DOHH2 (cell line): ENCODE data around the gene APBA2.

Source experiments
- H3F3A ChIP-seq: fragments of 200-600 bp; sonication (generic), shearing (Covaris generic); 2 replicates; pipeline ENCODE4 v1.6.0; 2016; ENCODE audit warnings: antibody characterized with exemption, mild to moderate bottlenecking; ENCODE audit not compliant: control insufficient read depth, insufficient read depth
- H3K27ac ChIP-seq: fragments of 200-600 bp; sonication (generic); 2 replicates; pipeline ENCODE4 v1.5.1; 2014; ENCODE audit warnings: low read depth, mild to moderate bottlenecking, low read length, moderate library complexity
- H3K27me3 ChIP-seq: fragments of 200-600 bp; sonication (generic); 2 replicates; pipeline ENCODE4 v1.6.1; 2014; ENCODE audit warnings: mild to moderate bottlenecking, low read length, mixed read lengths; ENCODE audit not compliant: control insufficient read depth
- H3K36me3 ChIP-seq: fragments of 200-600 bp; sonication (generic); 2 replicates; pipeline ENCODE4 v1.6.1; 2014; ENCODE audit warnings: mild to moderate bottlenecking, low read length, moderate library complexity, mixed read lengths; ENCODE audit not compliant: control insufficient read depth
- H3K4me1 ChIP-seq: fragments of 200-600 bp; sonication (generic); 2 replicates; pipeline ENCODE4 v1.6.1; 2014; ENCODE audit warnings: mild to moderate bottlenecking, low read length, mixed read lengths; ENCODE audit not compliant: control insufficient read depth
- H3K4me2 ChIP-seq: fragments of 200-600 bp; sonication (generic); 2 replicates; pipeline ENCODE4 v1.6.0; 2014; ENCODE audit warnings: mild to moderate bottlenecking, low read length, moderate library complexity
- H3K4me3 ChIP-seq: fragments of 200-600 bp; sonication (generic); 2 replicates; pipeline ENCODE4 v1.5.1; 2014; ENCODE audit warnings: mild to moderate bottlenecking, low read length, mixed read lengths
- H3K79me2 ChIP-seq: fragments of 200-600 bp; sonication (generic); 2 replicates; pipeline ENCODE4 v1.6.1; 2014; ENCODE audit warnings: mild to moderate bottlenecking, low read length, mixed read lengths; ENCODE audit not compliant: control insufficient read depth
- H3K9me2 ChIP-seq: fragments of 200-600 bp; sonication (generic); replicated peaks from 2 replicates; pipeline ENCODE4 v1.6.1; 2014; ENCODE audit warnings: mild to moderate bottlenecking, low read length, mixed read lengths; ENCODE audit not compliant: control insufficient read depth
- H3K9me3 ChIP-seq: fragments of 200-600 bp; sonication (generic); 2 replicates; pipeline ENCODE4 v1.6.1; 2014; ENCODE audit warnings: antibody characterized with exemption, low read length, mixed read lengths; ENCODE audit not compliant: control insufficient read depth, insufficient read depth
- H4K20me1 ChIP-seq: fragments of 200-600 bp; sonication (generic); 2 replicates; pipeline ENCODE4 v1.6.0; 2014; ENCODE audit warnings: low read depth, mild to moderate bottlenecking, antibody characterized with exemption, low read length, moderate library complexity; ENCODE audit not compliant: control insufficient read depth, insufficient read depth
- CTCF ChIP-seq: fragments of 200-600 bp; sonication (generic); IDR thresholded peaks from one replicate; pipeline ENCODE4 v1.5.1; 2014; ENCODE audit warnings: antibody characterized with exemption, mild to moderate bottlenecking, low read depth, low read length; ENCODE audit not compliant: poor library complexity, severe bottlenecking
- EZH2phosphoT487 ChIP-seq: fragments of 200-600 bp; sonication (generic); IDR thresholded peaks from 2 replicates; pipeline ENCODE4 v1.6.1; 2017; ENCODE audit warnings: borderline replicate concordance, mild to moderate bottlenecking, antibody characterized with exemption, low read length, moderate library complexity, mixed read lengths

Gene APBA2

DNA sequence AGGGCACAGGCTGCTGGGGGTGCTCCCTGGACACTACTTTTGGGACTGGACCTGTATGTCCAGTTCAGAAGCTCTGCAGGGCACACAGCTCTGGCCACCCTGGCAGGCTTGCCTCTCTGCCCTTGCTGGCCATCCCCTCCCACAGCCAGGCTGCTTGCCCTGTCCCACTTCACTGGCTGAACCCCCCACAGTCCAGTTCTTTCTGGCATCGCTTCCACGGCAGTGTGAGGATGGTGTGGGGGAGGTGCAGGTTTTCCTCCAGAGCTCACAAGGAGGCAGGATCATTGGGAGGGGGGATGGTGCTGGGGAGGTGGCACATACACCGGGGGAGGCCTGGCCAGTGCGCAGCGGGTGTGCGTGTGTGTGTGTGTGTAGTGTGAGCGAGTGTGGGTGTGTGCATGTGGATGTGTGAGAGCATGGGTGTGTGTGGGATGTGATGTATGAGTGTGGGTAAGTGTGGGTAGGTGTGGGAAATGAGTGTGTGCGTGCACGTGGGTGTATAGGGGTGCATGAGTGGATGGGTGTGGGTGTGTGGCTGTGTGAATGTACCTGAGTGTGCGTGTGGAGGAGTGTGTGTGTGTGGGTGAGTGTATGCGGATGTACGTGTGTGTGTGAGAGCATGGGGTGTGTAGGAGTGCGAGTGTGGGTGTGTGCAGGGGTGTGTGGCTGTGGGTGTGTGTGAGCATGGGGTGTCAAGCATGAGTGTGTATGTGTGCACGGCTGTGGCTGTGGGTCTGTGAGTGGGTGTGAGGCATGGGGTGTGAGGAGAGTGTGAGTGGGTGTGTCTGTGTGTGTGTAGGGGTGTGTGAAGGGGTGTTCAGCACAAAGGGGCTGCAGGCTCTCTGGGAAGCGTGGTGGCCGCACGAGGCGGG, 228.7 kb downstream of the APBA2 start:
- Histone ChIP-seq H3K27me3 (no peaks in the 10 kb centered on the region), H3K4me2 (no peak overlapping the region), H3K27ac (no peak overlapping the region), H3K4me1 (no peaks in the 10 kb centered on the region), H3K9me3 (no peaks in the 10 kb centered on the region), H3F3A (no peaks in the 10 kb centered on the region), H3K36me3 (no peaks in the 10 kb centered on the region), H3K9me2 (no peaks in the 10 kb centered on the region), H3K4me3 (no peak overlapping the region), H4K20me1 (no peaks in the 10 kb centered on the region), H3K79me2 (no peaks in the 10 kb centered on the region)
- TF ChIP-seq CTCF (no peak), EZH2phosphoT487 (no peak)

- Histone ChIP-seq H3K4me1 (no peaks in the 10 kb centered on the region), H3K79me2 (no peaks in the 10 kb centered on the region), H4K20me1 (no peaks in the 10 kb centered on the region), H3F3A (no peaks in the 10 kb centered on the region), H3K4me3 (no peak overlapping the region), H3K9me3 (no peaks in the 10 kb centered on the region), H3K9me2 (no peaks in the 10 kb centered on the region), H3K36me3 (no peaks in the 10 kb centered on the region), H3K4me2 (no peak overlapping the region), H3K27me3 (no peaks in the 10 kb centered on the region), H3K27ac (no peak overlapping the region)
- TF ChIP-seq CTCF: no peak
Observed at GRCh38 chr15:29115093-29115991, 229.6 kb downstream of the APBA2 start.

GRCh38 chr15:29116970-29117700, 231.4 kb downstream of the APBA2 start:
- no peak overlapping the region for H3K4me2 ChIP-seq
- TF ChIP-seq CTCF (no peak), EZH2phosphoT487 (no peak)

More at GRCh38 chr15:29116970-29117700, 231.4 kb downstream of the APBA2 start:
- Histone ChIP-seq H3K79me2 (no peaks in the 10 kb centered on the region), H3K4me3 (no peak overlapping the region), H3K9me2 (no peaks in the 10 kb centered on the region), H3K27me3 (no peaks in the 10 kb centered on the region), H3F3A (no peaks in the 10 kb centered on the region), H3K36me3 (no peaks in the 10 kb centered on the region), H4K20me1 (no peaks in the 10 kb centered on the region), H3K9me3 (no peaks in the 10 kb centered on the region), H3K27ac (no peak overlapping the region), H3K4me1 (no peaks in the 10 kb centered on the region)
